ENCODE data around the gene DLG4.

DLG4 gene

DNA sequence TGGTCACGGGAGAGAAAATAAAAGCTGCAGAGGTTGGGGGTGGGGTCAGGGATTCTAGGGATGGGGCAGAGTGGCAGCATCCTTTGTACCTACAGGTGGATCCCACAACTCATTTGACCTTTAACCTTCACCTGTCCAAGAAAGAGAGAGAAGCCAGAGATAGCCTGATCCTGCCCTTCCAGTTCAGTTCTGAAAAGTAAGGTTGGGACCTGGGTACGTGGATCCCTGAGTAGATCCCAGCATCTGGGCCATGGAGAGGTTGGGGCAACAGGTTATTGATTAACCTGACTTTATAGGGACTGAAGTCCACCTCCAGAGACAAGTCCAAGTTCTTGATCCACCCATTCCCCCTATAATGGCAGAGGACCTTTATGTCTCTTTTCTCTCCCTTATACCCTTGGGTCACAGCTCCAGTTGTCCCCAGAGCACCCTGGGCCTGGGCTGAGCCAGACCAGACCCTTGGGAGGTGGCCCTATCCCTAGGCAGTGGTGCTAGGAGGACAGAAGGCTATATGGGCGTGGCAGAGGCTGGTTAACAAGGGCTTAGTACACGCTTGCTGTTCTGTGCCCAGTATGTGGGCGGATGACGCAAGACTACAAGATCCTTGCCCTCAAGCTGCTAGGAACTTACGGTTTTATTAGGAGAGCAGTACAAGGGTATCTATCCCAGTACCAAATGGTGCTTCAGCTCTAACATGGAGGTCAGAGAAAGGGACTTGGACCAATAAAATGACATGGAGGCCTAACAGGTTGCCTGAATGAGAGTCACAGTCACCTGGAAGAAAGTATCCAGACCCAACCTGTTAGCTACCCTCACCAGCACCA lies 39.3 kb upstream of the DLG4 start:
- Histone ChIP-seq H3K4me3 (ENCODE audit: low read depth, low read length) (no peak overlapping the region), H3K9me3 (ENCODE audit: control insufficient read depth, insufficient read depth, low read depth, low read length) (no peaks in the 10 kb centered on the region), H3K27me3 (ENCODE audit: control insufficient read depth, insufficient read depth, low read length) (peaks cover 29% of the 10 kb centered on the region; the same call in 1 of the 2 replicates), H3K9ac (ENCODE audit: low read length) (no peak overlapping the region), H3K4me1 (ENCODE audit: control insufficient read depth, insufficient read depth, low read length) (no peaks in the 10 kb centered on the region; the same call in 1 of the 2 replicates), H3K36me3 (ENCODE audit: control insufficient read depth, insufficient read depth, low read length) (peaks cover 60% of the 10 kb centered on the region), H3K27ac (ENCODE audit: low read depth, low read length) (no peak overlapping the region)

- no peak overlapping the region for H3K9ac ChIP-seq (ENCODE audit: low read length)
- no peak overlapping the region for H3K4me3 ChIP-seq (ENCODE audit: low read depth, low read length)
- H3K27me3 ChIP-seq (ENCODE audit: control insufficient read depth, insufficient read depth, low read length): peaks cover 12% of the 10 kb centered on the region; the same call in 1 of the 2 replicates
- H3K9me3 ChIP-seq (ENCODE audit: control insufficient read depth, insufficient read depth, low read depth, low read length): no peaks in the 10 kb centered on the region
- peaks cover 60% of the 10 kb centered on the region for H3K36me3 ChIP-seq (ENCODE audit: control insufficient read depth, insufficient read depth, low read length)
- no peak overlapping the region for H3K27ac ChIP-seq (ENCODE audit: low read depth, low read length)
- H3K4me1 ChIP-seq (ENCODE audit: control insufficient read depth, insufficient read depth, low read length): peaks cover 5% of the 10 kb centered on the region
Observed at GRCh38 chr17:7256766-7257456, 37.3 kb upstream of the DLG4 start.

- no peaks in the 10 kb centered on the region for H3K27me3 ChIP-seq (ENCODE audit: control insufficient read depth, insufficient read depth, low read length)
- H3K9ac ChIP-seq (ENCODE audit: low read length): no peak overlapping the region
- no peaks in the 10 kb centered on the region for H3K9me3 ChIP-seq (ENCODE audit: control insufficient read depth, insufficient read depth, low read depth, low read length)
- H3K4me3 ChIP-seq (ENCODE audit: low read depth, low read length): no peak overlapping the region
- H3K4me1 ChIP-seq (ENCODE audit: control insufficient read depth, insufficient read depth, low read length): peaks cover 12% of the 10 kb centered on the region; the same call in 1 of the 2 replicates
- H3K36me3 ChIP-seq (ENCODE audit: control insufficient read depth, insufficient read depth, low read length): peaks cover 51% of the 10 kb centered on the region
- H3K27ac ChIP-seq (ENCODE audit: low read depth, low read length): no peak overlapping the region
Observed at GRCh38 chr17:7254511-7254910, 34.9 kb upstream of the DLG4 start.

DNA sequence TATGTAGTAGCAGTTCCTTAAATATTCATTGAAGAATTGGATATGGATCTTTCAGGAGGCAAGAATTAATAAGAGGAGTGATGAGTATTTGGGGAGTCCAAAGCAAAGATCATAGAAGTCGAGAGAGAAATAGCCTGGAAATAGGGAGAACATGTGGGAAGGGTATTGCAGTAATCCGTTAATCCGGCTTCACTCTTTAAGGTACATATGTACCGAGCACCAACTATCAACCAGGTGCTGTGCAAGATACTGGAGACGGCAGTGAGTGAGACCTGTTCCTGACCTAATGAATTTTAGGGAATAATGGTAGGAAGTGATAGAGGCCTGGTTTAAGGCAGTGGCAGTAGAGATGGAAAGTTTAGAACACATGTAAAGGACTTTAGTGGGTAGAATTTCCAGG lies 33.4 kb upstream of the DLG4 start:
- Histone ChIP-seq H3K27me3 (ENCODE audit: control insufficient read depth, insufficient read depth, low read length) (no peaks in the 10 kb centered on the region), H3K36me3 (ENCODE audit: control insufficient read depth, insufficient read depth, low read length) (peaks cover 38% of the 10 kb centered on the region), H3K9me3 (ENCODE audit: control insufficient read depth, insufficient read depth, low read depth, low read length) (no peaks in the 10 kb centered on the region), H3K4me1 (ENCODE audit: control insufficient read depth, insufficient read depth, low read length) (peaks cover 12% of the 10 kb centered on the region; the same call in 1 of the 2 replicates), H3K27ac (ENCODE audit: low read depth, low read length) (no peak overlapping the region), H3K4me3 (ENCODE audit: low read depth, low read length) (peak overlapping the region; percentile 89), H3K9ac (ENCODE audit: low read length) (peak overlapping the region; percentile 90)

GRCh38 chr17:7252176-7253043 lies 32.8 kb upstream of the DLG4 start, which contains the start of gene ELP5:
Gene ELP5 (plus strand): TSS chr17:7252215. CDS start chr17:7252551, 336 bp downstream.
- peak within 1 kb of the TSS; percentile 90 for H3K9ac ChIP-seq (ENCODE audit: low read length)
- peaks cover 12% of the 10 kb centered on the region; the same call in 1 of the 2 replicates for H3K4me1 ChIP-seq (ENCODE audit: control insufficient read depth, insufficient read depth, low read length)
- H3K36me3 ChIP-seq (ENCODE audit: control insufficient read depth, insufficient read depth, low read length): peaks cover 33% of the 10 kb centered on the region
- peak within 1 kb of the TSS; percentile 89 for H3K4me3 ChIP-seq (ENCODE audit: low read depth, low read length)
- H3K9me3 ChIP-seq (ENCODE audit: control insufficient read depth, insufficient read depth, low read depth, low read length): no peaks in the 10 kb centered on the region
- peak within 1 kb of the TSS; percentile 90 for H3K27ac ChIP-seq (ENCODE audit: low read depth, low read length)
- H3K27me3 ChIP-seq (ENCODE audit: control insufficient read depth, insufficient read depth, low read length): no peaks in the 10 kb centered on the region

GRCh38 chr17:7251661-7252175 lies 32.1 kb upstream of the DLG4 start, which contains the start of gene CTDNEP1:
Gene CTDNEP1 (minus strand): TSS chr17:7251734. CDS start chr17:7251296, 438 bp downstream.
- Histone ChIP-seq H3K4me3 (ENCODE audit: low read depth, low read length) (peak within 1 kb of the TSS; percentile 89), H3K36me3 (ENCODE audit: control insufficient read depth, insufficient read depth, low read length) (peaks cover 30% of the 10 kb centered on the region), H3K27me3 (ENCODE audit: control insufficient read depth, insufficient read depth, low read length) (no peaks in the 10 kb centered on the region), H3K4me1 (ENCODE audit: control insufficient read depth, insufficient read depth, low read length) (peaks cover 12% of the 10 kb centered on the region; the same call in 1 of the 2 replicates), H3K27ac (ENCODE audit: low read depth, low read length) (peak within 1 kb of the TSS; percentile 90), H3K9ac (ENCODE audit: low read length) (peak within 1 kb of the TSS; percentile 90), H3K9me3 (ENCODE audit: control insufficient read depth, insufficient read depth, low read depth, low read length) (no peaks in the 10 kb centered on the region)

DNA sequence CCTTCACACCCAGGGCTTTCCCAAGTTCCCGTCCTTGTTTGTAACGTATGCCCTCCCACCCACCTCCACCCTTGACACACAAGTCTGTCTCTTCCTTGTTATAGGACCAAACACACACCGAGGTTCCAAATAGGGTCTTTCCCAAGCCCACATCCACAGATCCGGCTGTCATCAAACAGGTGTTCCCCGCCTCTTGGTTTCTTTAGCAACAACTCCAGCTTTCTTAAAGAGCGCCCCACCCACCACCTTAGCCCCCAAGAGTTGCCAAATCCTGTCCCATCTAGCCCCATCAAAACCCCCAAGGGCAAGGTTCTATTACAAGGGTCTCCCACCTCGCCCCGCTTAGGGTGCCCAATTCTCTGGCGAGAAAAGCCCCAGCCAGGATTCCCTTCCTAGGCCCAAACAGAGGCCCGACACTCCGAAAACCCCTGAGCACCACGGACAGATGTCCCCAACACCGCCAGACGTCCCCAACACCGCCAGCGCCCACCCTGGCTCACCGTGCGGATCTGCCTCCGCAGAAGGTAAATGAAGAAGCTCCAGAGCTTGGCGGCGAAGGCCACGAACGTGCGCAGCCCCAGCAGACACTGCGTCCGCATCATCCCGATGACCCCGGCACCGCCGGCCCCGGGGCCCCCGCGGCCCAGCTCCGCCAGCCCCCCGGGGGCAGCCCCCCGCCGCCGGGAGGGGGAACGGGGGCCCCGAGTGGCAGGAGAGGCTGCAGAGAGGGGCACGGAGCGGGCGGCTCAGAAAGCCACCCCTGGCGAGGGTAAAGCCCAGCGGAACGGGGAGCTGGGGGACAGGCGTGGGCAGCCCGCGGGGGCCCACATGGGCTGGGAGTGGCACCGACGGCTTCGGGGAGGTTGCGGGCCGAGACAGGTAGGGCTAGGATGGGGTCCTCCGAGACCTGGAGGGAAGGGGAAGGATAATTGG lies 31.3 kb upstream of the DLG4 start:
- Histone ChIP-seq H3K9me3 (ENCODE audit: control insufficient read depth, insufficient read depth, low read depth, low read length) (no peaks in the 10 kb centered on the region), H3K4me3 (ENCODE audit: low read depth, low read length) (peak overlapping the region; percentile 89), H3K27me3 (ENCODE audit: control insufficient read depth, insufficient read depth, low read length) (no peaks in the 10 kb centered on the region), H3K36me3 (ENCODE audit: control insufficient read depth, insufficient read depth, low read length) (peaks cover 30% of the 10 kb centered on the region), H3K4me1 (ENCODE audit: control insufficient read depth, insufficient read depth, low read length) (peaks cover 12% of the 10 kb centered on the region; the same call in 1 of the 2 replicates), H3K27ac (ENCODE audit: low read depth, low read length) (peak overlapping the region; percentile 74), H3K9ac (ENCODE audit: low read length) (peak overlapping the region; percentile 79)

GRCh38 chr17:7249830-7250229 lies 30.2 kb upstream of the DLG4 start:
- Histone ChIP-seq H3K9ac (ENCODE audit: low read length) (peak overlapping the region; percentile 79), H3K27me3 (ENCODE audit: control insufficient read depth, insufficient read depth, low read length) (no peaks in the 10 kb centered on the region), H3K4me3 (ENCODE audit: low read depth, low read length) (peak overlapping the region; percentile 89), H3K36me3 (ENCODE audit: control insufficient read depth, insufficient read depth, low read length) (peaks cover 27% of the 10 kb centered on the region), H3K4me1 (ENCODE audit: control insufficient read depth, insufficient read depth, low read length) (peaks cover 12% of the 10 kb centered on the region; the same call in 1 of the 2 replicates), H3K9me3 (ENCODE audit: control insufficient read depth, insufficient read depth, low read depth, low read length) (no peaks in the 10 kb centered on the region), H3K27ac (ENCODE audit: low read depth, low read length) (no peak overlapping the region)

- H3K27ac ChIP-seq (ENCODE audit: low read depth, low read length): no peak overlapping the region
- H3K9me3 ChIP-seq (ENCODE audit: control insufficient read depth, insufficient read depth, low read depth, low read length): no peaks in the 10 kb centered on the region
- no peaks in the 10 kb centered on the region for H3K27me3 ChIP-seq (ENCODE audit: control insufficient read depth, insufficient read depth, low read length)
- peaks cover 27% of the 10 kb centered on the region for H3K36me3 ChIP-seq (ENCODE audit: control insufficient read depth, insufficient read depth, low read length)
- H3K4me1 ChIP-seq (ENCODE audit: control insufficient read depth, insufficient read depth, low read length): peaks cover 12% of the 10 kb centered on the region; the same call in 1 of the 2 replicates
- H3K4me3 ChIP-seq (ENCODE audit: low read depth, low read length): no peak overlapping the region
- no peak overlapping the region for H3K9ac ChIP-seq (ENCODE audit: low read length)
Observed at GRCh38 chr17:7249214-7249613, 29.6 kb upstream of the DLG4 start.
